GM06990 (cell line): ENCODE results near the gene TMEM59.

Source experiments
- DNase-seq: peaks from one replicate; pipeline ENCODE4 v3.0.0-alpha.2; 2011; ENCODE audit not compliant: insufficient read length; ENCODE audit errors: extremely low read depth
- H3K27me3 ChIP-seq: replicated peaks from 2 replicates; pipeline ENCODE4 v1.6.0; 2011; ENCODE audit warnings: low read length; ENCODE audit not compliant: control insufficient read depth, insufficient read depth
- H3K36me3 ChIP-seq: 2 replicates; pipeline ENCODE4 v1.5.1; 2011; ENCODE audit warnings: low read length; ENCODE audit not compliant: control insufficient read depth, insufficient read depth
- H3K4me3 ChIP-seq: replicated peaks from 2 replicates; pipeline ENCODE4 v1.5.1; 2011; ENCODE audit warnings: low read depth, mild to moderate bottlenecking, control low read depth, low read length
- CTCF ChIP-seq: IDR thresholded peaks from 2 replicates; pipeline ENCODE4 v1.5.1; 2011; ENCODE audit warnings: low read length, control low read depth, mild to moderate bottlenecking, inconsistent platforms; ENCODE audit not compliant: insufficient read depth, poor library complexity, severe bottlenecking

The TMEM59 gene

DNA sequence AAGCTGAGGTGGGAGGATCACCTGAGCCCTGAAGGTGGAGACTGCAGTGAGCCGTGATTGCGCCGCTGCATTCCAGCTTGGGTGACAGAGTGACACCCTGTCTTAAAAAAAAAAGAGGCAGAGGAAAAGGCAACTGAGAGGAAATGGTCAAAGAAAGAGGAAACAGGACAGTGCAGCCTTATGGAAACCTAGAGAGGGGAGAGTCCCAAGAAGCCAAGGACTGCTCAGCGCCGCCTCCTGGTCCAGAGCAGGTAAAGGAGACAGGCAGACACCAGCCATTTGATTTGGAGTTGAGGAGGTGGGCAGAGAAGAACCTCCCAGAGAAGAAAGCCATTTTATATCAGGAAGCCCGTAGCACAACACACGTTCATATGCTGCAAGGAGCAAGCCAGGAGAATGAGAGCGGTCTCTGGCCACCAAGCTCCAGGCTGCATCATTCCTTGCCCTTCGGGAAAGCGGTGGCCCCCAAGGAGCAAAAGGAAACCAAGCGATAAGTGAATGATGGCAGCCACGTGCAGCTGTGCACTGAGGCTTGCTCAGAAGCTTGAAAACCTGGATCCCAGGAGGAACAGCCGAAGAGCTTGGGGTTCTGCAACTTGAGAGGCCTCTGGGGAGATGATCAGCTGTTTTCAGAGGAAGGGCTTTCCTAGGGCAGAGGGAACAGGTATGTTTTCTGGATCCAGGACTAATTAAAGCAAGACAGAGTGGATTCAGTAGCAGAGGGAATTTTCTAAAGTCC, 73.1 kb downstream of the TMEM59 start:
- TF ChIP-seq CTCF, result peak; percentile 29
- Histone ChIP-seq H3K27me3 (no peaks in the 10 kb centered on the region), H3K36me3 (no peaks in the 10 kb centered on the region), H3K4me3 (no peak overlapping the region)
- no peak for DNase-seq
